ENCODE results near the gene TTC28. TPM values are rescaled to one million over a fixed set of nuclear protein-coding genes. Genes with fewer than 3 reads are reported as not detected.
A peak's percentile ranks its signal among the peaks of the same experiment; 100 is the strongest.

Gene TTC28
- total RNA-seq, 1 donor from 2014 or later = 1.3 TPM

- Histone ChIP-seq H3K4me3 (ENCODE audit: low read depth, low read length) (no peak overlapping the region), H3K36me3 (ENCODE audit: control insufficient read depth, insufficient read depth, low read length) (no peaks in the 10 kb centered on the region), H3K27me3 (ENCODE audit: control insufficient read depth, insufficient read depth, low read length) (no peaks in the 10 kb centered on the region)
- FAIRE-seq (no peak), DNase-seq (ENCODE audit: low read depth) (no peak)
- TF ChIP-seq CTCF (IDR thresholded peaks at IDR 0.05; ENCODE audit: insufficient read depth, low read length, severe bottlenecking) = no peak
These were observed 36.0 kb upstream of the TTC28 start for GRCh38 chr22:28715611-28716010.

- no peak for FAIRE-seq
- Histone ChIP-seq H3K27me3 (ENCODE audit: control insufficient read depth, insufficient read depth, low read length) (no peaks in the 10 kb centered on the region), H3K4me3 (ENCODE audit: low read depth, low read length) (no peak overlapping the region), H3K36me3 (ENCODE audit: control insufficient read depth, insufficient read depth, low read length) (no peaks in the 10 kb centered on the region)
- peak; percentile 23 for DNase-seq (ENCODE audit: low read depth)
- no peak for TF ChIP-seq CTCF (IDR thresholded peaks at IDR 0.05; ENCODE audit: insufficient read depth, low read length, severe bottlenecking)
These were observed 34.5 kb upstream of the TTC28 start for GRCh38 chr22:28714043-28714628.

- H3K4me3 ChIP-seq (ENCODE audit: low read depth, low read length) = no peak overlapping the region
- peak; percentile 23 for FAIRE-seq
- H3K27me3 ChIP-seq (ENCODE audit: control insufficient read depth, insufficient read depth, low read length) = no peaks in the 10 kb centered on the region
- no peak for TF ChIP-seq CTCF (IDR thresholded peaks at IDR 0.05; ENCODE audit: insufficient read depth, low read length, severe bottlenecking)
- peak; percentile 97 for DNase-seq (ENCODE audit: low read depth)
- H3K36me3 ChIP-seq (ENCODE audit: control insufficient read depth, insufficient read depth, low read length) = peaks cover under 1% of the 10 kb centered on the region
These were observed 32.5 kb upstream of the TTC28 start for GRCh38 chr22:28711820-28712777.

- FAIRE-seq (no peak), DNase-seq (ENCODE audit: low read depth) (no peak)
- H3K36me3 ChIP-seq (ENCODE audit: control insufficient read depth, insufficient read depth, low read length) = peaks cover 3% of the 10 kb centered on the region
- no peaks in the 10 kb centered on the region for H3K27me3 ChIP-seq (ENCODE audit: control insufficient read depth, insufficient read depth, low read length)
- TF ChIP-seq CTCF (IDR thresholded peaks at IDR 0.05; ENCODE audit: insufficient read depth, low read length, severe bottlenecking) = no peak
- H3K4me3 ChIP-seq (ENCODE audit: low read depth, low read length) = no peak overlapping the region
These were observed 31.7 kb upstream of the TTC28 start for GRCh38 chr22:28711341-28711740.

GRCh38 chr22:28710576-28711191 lies 31.0 kb upstream of the TTC28 start:
- no peaks in the 10 kb centered on the region for H3K27me3 ChIP-seq (ENCODE audit: control insufficient read depth, insufficient read depth, low read length)
- H3K4me3 ChIP-seq (ENCODE audit: low read depth, low read length) = no peak overlapping the region
- peaks cover 3% of the 10 kb centered on the region for H3K36me3 ChIP-seq (ENCODE audit: control insufficient read depth, insufficient read depth, low read length)
- FAIRE-seq (no peak), DNase-seq (ENCODE audit: low read depth) (peak; percentile 83)
- TF ChIP-seq CTCF (IDR thresholded peaks at IDR 0.05; ENCODE audit: insufficient read depth, low read length, severe bottlenecking) = no peak

All from bronchial epithelial cell (primary cell).